ENCODE measurements around the gene EHF.

EHF gene

GRCh38 chr11:34639545-34639944 is 18.7 kb downstream of the EHF start:
- TF ChIP-seq PAX5 (IDR thresholded peaks at IDR 0.05; ENCODE audit: insufficient read depth, low read length, severe bottlenecking): no peak
- no peak for TF ChIP-seq TAF1 (IDR thresholded peaks at IDR 0.05; ENCODE audit: low read depth, low read length)
- no peak for TF ChIP-seq POLR2AphosphoS5 (IDR thresholded peaks at IDR 0.05; ENCODE audit: low read depth, low read length)
- no peak for TF ChIP-seq POLR2A (IDR thresholded peaks at IDR 0.05; ENCODE audit: low read depth, low read length)
- no peak for TF ChIP-seq POU2F2 (IDR thresholded peaks at IDR 0.05; ENCODE audit: low read depth, low read length)
- no peak for TF ChIP-seq SPI1 (IDR thresholded peaks at IDR 0.05; ENCODE audit: low read depth, low read length)
- no peak for FAIRE-seq
- no peak for DNase-seq (ENCODE audit: insufficient read length, low spot score)

- TF ChIP-seq POLR2AphosphoS5 (IDR thresholded peaks at IDR 0.05; ENCODE audit: low read depth, low read length) (no peak), PAX5 (IDR thresholded peaks at IDR 0.05; ENCODE audit: insufficient read depth, low read length, severe bottlenecking) (no peak), POLR2A (IDR thresholded peaks at IDR 0.05; ENCODE audit: low read depth, low read length) (no peak), TAF1 (IDR thresholded peaks at IDR 0.05; ENCODE audit: low read depth, low read length) (no peak), SPI1 (IDR thresholded peaks at IDR 0.05; ENCODE audit: low read depth, low read length) (no peak), POU2F2 (IDR thresholded peaks at IDR 0.05; ENCODE audit: low read depth, low read length) (no peak)
- no peak for FAIRE-seq
- no peak for DNase-seq (ENCODE audit: insufficient read length, low spot score)
Observed at GRCh38 chr11:34640050-34640923, 19.4 kb downstream of the EHF start.

DNA sequence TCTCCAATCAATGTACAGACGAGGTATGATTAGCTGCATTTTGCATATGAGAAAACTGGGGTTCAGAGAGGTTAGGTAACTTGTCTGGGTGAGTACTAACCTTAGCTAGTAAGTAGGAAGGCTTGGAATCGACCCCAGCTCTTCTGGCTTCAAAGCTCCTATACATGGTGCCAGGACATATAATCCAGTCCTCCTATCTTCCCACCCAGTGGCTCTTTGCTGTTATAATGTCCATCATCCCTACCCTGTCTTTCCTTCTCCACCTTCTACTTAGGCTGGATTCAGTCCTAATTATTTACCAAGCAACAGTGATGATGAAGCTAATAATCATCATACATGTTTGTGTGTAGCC is 20.0 kb downstream of the EHF start:
- FAIRE-seq (no peak), DNase-seq (ENCODE audit: insufficient read length, low spot score) (no peak)
- TF ChIP-seq POU2F2 (IDR thresholded peaks at IDR 0.05; ENCODE audit: low read depth, low read length): no peak
- TF ChIP-seq POLR2A (IDR thresholded peaks at IDR 0.05; ENCODE audit: low read depth, low read length): no peak
- TF ChIP-seq POLR2AphosphoS5 (IDR thresholded peaks at IDR 0.05; ENCODE audit: low read depth, low read length): no peak
- no peak for TF ChIP-seq PAX5 (IDR thresholded peaks at IDR 0.05; ENCODE audit: insufficient read depth, low read length, severe bottlenecking)
- no peak for TF ChIP-seq SPI1 (IDR thresholded peaks at IDR 0.05; ENCODE audit: low read depth, low read length)
- no peak for TF ChIP-seq TAF1 (IDR thresholded peaks at IDR 0.05; ENCODE audit: low read depth, low read length)

GRCh38 chr11:34641456-34641855 is 20.6 kb downstream of the EHF start:
- no peak for FAIRE-seq
- DNase-seq (ENCODE audit: insufficient read length, low spot score): no peak
- no peak for TF ChIP-seq POLR2AphosphoS5 (IDR thresholded peaks at IDR 0.05; ENCODE audit: low read depth, low read length)
- TF ChIP-seq PAX5 (IDR thresholded peaks at IDR 0.05; ENCODE audit: insufficient read depth, low read length, severe bottlenecking): no peak
- TF ChIP-seq POU2F2 (IDR thresholded peaks at IDR 0.05; ENCODE audit: low read depth, low read length): no peak
- TF ChIP-seq SPI1 (IDR thresholded peaks at IDR 0.05; ENCODE audit: low read depth, low read length): no peak
- no peak for TF ChIP-seq TAF1 (IDR thresholded peaks at IDR 0.05; ENCODE audit: low read depth, low read length)
- TF ChIP-seq POLR2A (IDR thresholded peaks at IDR 0.05; ENCODE audit: low read depth, low read length): no peak

- DNase-seq (ENCODE audit: insufficient read length, low spot score) (no peak), FAIRE-seq (no peak)
- no peak for TF ChIP-seq TAF1 (IDR thresholded peaks at IDR 0.05; ENCODE audit: low read depth, low read length)
- TF ChIP-seq PAX5 (IDR thresholded peaks at IDR 0.05; ENCODE audit: insufficient read depth, low read length, severe bottlenecking): no peak
- no peak for TF ChIP-seq SPI1 (IDR thresholded peaks at IDR 0.05; ENCODE audit: low read depth, low read length)
- no peak for TF ChIP-seq POU2F2 (IDR thresholded peaks at IDR 0.05; ENCODE audit: low read depth, low read length)
- TF ChIP-seq POLR2A (IDR thresholded peaks at IDR 0.05; ENCODE audit: low read depth, low read length): no peak
- no peak for TF ChIP-seq POLR2AphosphoS5 (IDR thresholded peaks at IDR 0.05; ENCODE audit: low read depth, low read length)
Observed at GRCh38 chr11:34642001-34642554, 21.2 kb downstream of the EHF start.

GRCh38 chr11:34642873-34643272 is 22.0 kb downstream of the EHF start:
- no peak for TF ChIP-seq TAF1 (IDR thresholded peaks at IDR 0.05; ENCODE audit: low read depth, low read length)
- TF ChIP-seq PAX5 (IDR thresholded peaks at IDR 0.05; ENCODE audit: insufficient read depth, low read length, severe bottlenecking): no peak
- no peak for TF ChIP-seq SPI1 (IDR thresholded peaks at IDR 0.05; ENCODE audit: low read depth, low read length)
- TF ChIP-seq POU2F2 (IDR thresholded peaks at IDR 0.05; ENCODE audit: low read depth, low read length): no peak
- TF ChIP-seq POLR2A (IDR thresholded peaks at IDR 0.05; ENCODE audit: low read depth, low read length): no peak
- TF ChIP-seq POLR2AphosphoS5 (IDR thresholded peaks at IDR 0.05; ENCODE audit: low read depth, low read length): no peak
- no peak for DNase-seq (ENCODE audit: insufficient read length, low spot score)
- no peak for FAIRE-seq

DNA sequence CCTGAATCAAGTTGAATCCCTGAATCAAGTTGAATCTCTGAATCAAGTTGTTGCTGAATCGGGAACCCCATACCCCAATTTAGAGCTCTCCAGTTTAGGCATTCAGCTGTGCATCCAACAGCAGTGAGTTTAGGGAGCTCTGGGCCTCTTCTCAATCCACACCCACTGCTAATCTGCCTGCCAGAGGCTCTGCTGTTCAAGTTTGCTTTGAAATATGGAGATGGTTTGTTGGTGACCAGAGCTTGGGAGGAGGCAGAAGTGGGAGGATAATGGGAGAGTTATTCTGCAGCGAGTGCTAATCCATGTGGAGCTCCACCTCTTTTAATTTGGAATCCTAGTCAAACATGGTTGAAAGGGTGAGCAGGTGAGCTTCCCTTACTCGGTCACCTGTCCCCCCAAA is 22.4 kb downstream of the EHF start:
- FAIRE-seq: no peak
- DNase-seq (ENCODE audit: insufficient read length, low spot score): no peak
- TF ChIP-seq PAX5 (IDR thresholded peaks at IDR 0.05; ENCODE audit: insufficient read depth, low read length, severe bottlenecking) (no peak), POLR2AphosphoS5 (IDR thresholded peaks at IDR 0.05; ENCODE audit: low read depth, low read length) (no peak), SPI1 (IDR thresholded peaks at IDR 0.05; ENCODE audit: low read depth, low read length) (no peak), TAF1 (IDR thresholded peaks at IDR 0.05; ENCODE audit: low read depth, low read length) (no peak), POU2F2 (IDR thresholded peaks at IDR 0.05; ENCODE audit: low read depth, low read length) (no peak), POLR2A (IDR thresholded peaks at IDR 0.05; ENCODE audit: low read depth, low read length) (no peak)

- FAIRE-seq: no peak
- no peak for TF ChIP-seq PAX5 (IDR thresholded peaks at IDR 0.05; ENCODE audit: insufficient read depth, low read length, severe bottlenecking)
- TF ChIP-seq POLR2A (IDR thresholded peaks at IDR 0.05; ENCODE audit: low read depth, low read length): no peak
- no peak for TF ChIP-seq POLR2AphosphoS5 (IDR thresholded peaks at IDR 0.05; ENCODE audit: low read depth, low read length)
- no peak for TF ChIP-seq TAF1 (IDR thresholded peaks at IDR 0.05; ENCODE audit: low read depth, low read length)
- no peak for TF ChIP-seq SPI1 (IDR thresholded peaks at IDR 0.05; ENCODE audit: low read depth, low read length)
- no peak for TF ChIP-seq POU2F2 (IDR thresholded peaks at IDR 0.05; ENCODE audit: low read depth, low read length)
Observed at GRCh38 chr11:34643846-34644245, 23.0 kb downstream of the EHF start.

GRCh38 chr11:34644669-34645406 is 23.9 kb downstream of the EHF start:
- TF ChIP-seq TAF1 (IDR thresholded peaks at IDR 0.05; ENCODE audit: low read depth, low read length): no peak
- TF ChIP-seq PAX5 (IDR thresholded peaks at IDR 0.05; ENCODE audit: insufficient read depth, low read length, severe bottlenecking): no peak
- TF ChIP-seq SPI1 (IDR thresholded peaks at IDR 0.05; ENCODE audit: low read depth, low read length): no peak
- TF ChIP-seq POU2F2 (IDR thresholded peaks at IDR 0.05; ENCODE audit: low read depth, low read length): no peak
- TF ChIP-seq POLR2A (IDR thresholded peaks at IDR 0.05; ENCODE audit: low read depth, low read length): no peak
- TF ChIP-seq POLR2AphosphoS5 (IDR thresholded peaks at IDR 0.05; ENCODE audit: low read depth, low read length): no peak
- no peak for FAIRE-seq
- no peak for DNase-seq (ENCODE audit: insufficient read length, low spot score)

More at GRCh38 chr11:34643846-34644245, 23.0 kb downstream of the EHF start:
- DNase-seq (ENCODE audit: insufficient read length, low spot score): no peak

Measured in GM12891 (cell line).